MG63 (cell line): ENCODE results near the gene BCO2. TPM values are rescaled to one million over a fixed set of nuclear protein-coding genes. Genes with fewer than 3 reads are reported as not detected.

Source experiments
- DNase-seq: peaks from one replicate; pipeline ENCODE4 v3.0.0-alpha.2; 2020
- H3K27me3 ChIP-seq: fragments of 250-450 bp; sonication (Bioruptor Pico); 2 replicates; pipeline ENCODE4 v1.5.1; 2020; ENCODE audit warnings: mild to moderate bottlenecking, moderate library complexity
- H3K36me3 ChIP-seq: fragments of 250-450 bp; sonication (Bioruptor Pico); 2 replicates; pipeline ENCODE4 v1.5.1; 2020; ENCODE audit warnings: mild to moderate bottlenecking, moderate library complexity
- H3K4me3 ChIP-seq: fragments of 250-450 bp; sonication (Bioruptor Pico); 2 replicates; pipeline ENCODE4 v1.5.1; 2020; ENCODE audit warnings: mild to moderate bottlenecking, moderate library complexity
- H3K9me3 ChIP-seq: fragments of 250-450 bp; sonication (Bioruptor Pico); 2 replicates; pipeline ENCODE4 v1.5.1; 2020; ENCODE audit warnings: mild to moderate bottlenecking, moderate library complexity
- total RNA-seq: library from RNA; depleted of rRNA; stranded (reverse); fragments of >200 nt; shearing (Covaris generic); gene quantifications from 2 replicates; pipeline ENCODE4 v1.2.3, GENCODE V29; 2014; ENCODE audit warnings: low replicate concordance; rRNA removed

BCO2 gene
- total RNA-seq, 1 experiment from 2014 or later = 1.1 TPM

DNA sequence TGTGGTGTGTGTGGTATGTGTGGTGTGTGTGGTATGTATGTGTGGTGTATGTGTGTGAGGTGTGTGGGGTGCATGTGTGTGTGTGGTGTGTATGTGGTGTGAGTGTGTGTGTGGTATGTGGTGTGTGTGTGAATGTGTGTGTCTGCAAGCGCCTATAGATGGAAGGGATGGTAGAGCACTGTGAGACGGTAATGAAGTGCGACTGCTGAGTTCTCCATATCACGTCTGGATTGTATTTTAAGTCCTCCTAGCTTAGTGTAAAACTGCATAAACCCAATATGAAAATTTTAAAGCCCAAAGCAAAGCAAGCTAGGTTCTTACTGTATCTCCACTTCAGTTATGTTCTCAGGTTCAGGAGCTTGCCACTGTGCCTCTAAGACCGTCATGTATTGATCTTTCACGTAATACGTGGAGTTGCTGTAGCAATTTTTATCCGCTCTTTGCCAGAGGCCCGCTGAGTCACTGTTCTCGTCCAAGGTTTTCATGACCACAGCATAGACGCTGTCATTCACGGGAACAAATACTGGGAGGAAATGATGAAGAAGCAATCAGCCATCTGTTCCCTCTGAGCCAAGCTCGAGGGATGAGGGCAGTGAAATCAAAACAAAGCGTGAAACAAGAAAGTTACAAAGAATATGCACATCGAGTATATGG lies 79.9 kb downstream of the BCO2 start:
- Histone ChIP-seq H3K4me3 (no peak overlapping the region), H3K36me3 (no peaks in the 10 kb centered on the region), H3K9me3 (no peaks in the 10 kb centered on the region), H3K27me3 (no peaks in the 10 kb centered on the region)
- peak; percentile 77 for DNase-seq

DNA sequence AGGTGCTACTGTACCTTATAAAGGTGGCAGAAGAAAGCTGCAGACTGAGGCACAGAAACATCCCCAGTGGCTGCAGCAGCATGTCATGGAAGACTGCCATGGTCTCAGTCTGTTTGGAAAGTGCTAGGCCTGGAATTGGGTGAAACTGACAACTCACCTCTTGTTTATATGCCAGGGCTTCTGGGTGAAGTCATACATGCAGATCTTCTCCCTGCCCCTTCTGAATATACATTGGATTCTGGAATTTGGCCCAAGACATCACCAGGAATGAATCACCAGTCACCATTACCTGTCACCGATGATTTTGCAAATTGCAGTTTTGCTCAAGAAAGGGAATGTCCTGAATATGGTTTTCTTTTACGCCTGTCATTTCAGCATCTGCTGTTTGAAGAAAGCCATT lies 85.2 kb downstream of the BCO2 start, which contains the start of gene PLET1:
TSS of gene PLET1 (minus strand) at position 371 of the 400 bp plus-strand sequence. CDS start at position 100, 271 bp downstream.
- peak; percentile 12 for DNase-seq

DNA sequence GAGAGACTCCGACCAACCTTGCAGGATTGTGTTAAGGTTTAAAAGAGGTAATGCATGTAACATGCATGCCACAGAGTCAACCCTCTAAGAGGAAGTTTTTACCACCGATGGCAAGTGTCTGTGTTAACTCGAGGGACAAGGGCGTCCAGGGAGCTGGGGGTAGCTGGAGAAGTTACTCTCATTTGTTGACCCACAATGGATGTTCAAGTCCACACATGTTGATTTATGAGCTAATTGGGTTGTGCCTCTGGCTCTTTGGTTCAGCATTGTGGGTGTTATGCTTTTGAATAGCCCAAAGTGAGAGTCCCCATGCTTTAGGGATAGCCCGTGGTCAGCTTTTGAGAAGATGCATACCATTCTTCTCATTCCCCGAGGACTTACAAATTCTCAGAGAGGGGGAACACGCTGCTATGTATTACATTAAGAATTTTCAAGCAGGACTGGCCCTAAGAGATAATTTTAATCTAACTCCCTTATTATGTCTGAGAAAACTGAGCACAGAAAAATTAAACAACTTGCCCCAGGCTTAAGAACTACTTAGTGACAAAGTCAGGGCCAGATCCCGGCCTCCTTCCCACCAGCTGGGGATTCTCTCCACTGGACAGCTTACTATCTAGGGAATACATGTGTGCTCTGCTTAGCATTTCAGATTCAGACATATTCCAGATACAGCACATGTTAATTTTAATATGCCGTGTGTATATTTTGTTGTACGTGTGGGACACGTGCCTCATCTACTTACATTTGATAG lies 90.5 kb downstream of the BCO2 start:
- no peak for DNase-seq

More for the DNA sequence above, 85.2 kb downstream of the BCO2 start, which contains the start of gene PLET1:
- Histone ChIP-seq H3K27me3 (no peaks in the 10 kb centered on the region), H3K4me3 (no peak within 1 kb of the TSS), H3K36me3 (no peaks in the 10 kb centered on the region), H3K9me3 (no peaks in the 10 kb centered on the region)

DNA sequence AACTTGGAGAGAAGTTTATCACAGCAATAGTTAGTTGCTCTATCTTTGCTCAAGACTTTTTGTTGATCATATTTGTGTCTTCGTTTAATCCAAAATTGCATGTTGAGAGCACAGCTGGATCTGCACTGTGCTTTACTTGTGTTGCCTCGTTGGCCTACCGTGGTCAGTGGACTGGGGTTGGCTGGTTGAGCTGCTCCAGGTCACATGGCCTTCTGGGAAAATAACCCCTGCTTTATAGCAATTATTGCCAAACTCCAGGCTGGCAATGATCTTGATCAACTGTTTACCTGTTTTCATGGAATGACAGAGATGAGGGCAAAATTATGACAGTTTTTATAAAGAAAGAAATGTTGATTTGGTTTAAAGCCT lies 91.1 kb downstream of the BCO2 start:
- DNase-seq = no peak
- no peaks in the 10 kb centered on the region for H3K9me3 ChIP-seq

More for the DNA sequence above, 90.5 kb downstream of the BCO2 start:
- no peaks in the 10 kb centered on the region for H3K36me3 ChIP-seq
- no peak overlapping the region for H3K4me3 ChIP-seq
- H3K9me3 ChIP-seq = no peaks in the 10 kb centered on the region
- no peaks in the 10 kb centered on the region for H3K27me3 ChIP-seq

DNA sequence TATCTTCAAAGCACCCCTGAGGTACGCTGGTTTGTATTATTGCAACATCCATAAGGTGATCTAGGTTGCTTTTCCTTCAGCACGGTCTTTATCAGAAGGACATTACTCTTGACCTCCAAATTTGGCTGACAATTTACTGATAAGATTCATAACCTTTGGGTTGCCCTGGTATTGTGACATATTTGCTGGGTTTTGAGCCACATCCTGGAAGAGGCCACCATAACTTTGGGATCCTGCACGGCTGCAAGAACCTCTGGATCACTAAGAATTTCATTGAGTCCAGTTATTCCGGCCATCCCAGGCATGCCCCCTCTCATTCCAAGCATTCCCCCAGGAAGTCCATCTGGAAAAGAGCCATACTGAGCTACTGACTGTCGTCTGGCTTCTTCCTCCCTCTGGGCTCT lies 91.9 kb downstream of the BCO2 start:
- H3K27me3 ChIP-seq = no peaks in the 10 kb centered on the region
- no peaks in the 10 kb centered on the region for H3K9me3 ChIP-seq
- no peak for DNase-seq
- H3K4me3 ChIP-seq = no peak overlapping the region
- no peaks in the 10 kb centered on the region for H3K36me3 ChIP-seq

More for the DNA sequence above, 91.1 kb downstream of the BCO2 start:
- Histone ChIP-seq H3K4me3 (no peak overlapping the region), H3K27me3 (no peaks in the 10 kb centered on the region), H3K36me3 (no peaks in the 10 kb centered on the region)

DNA sequence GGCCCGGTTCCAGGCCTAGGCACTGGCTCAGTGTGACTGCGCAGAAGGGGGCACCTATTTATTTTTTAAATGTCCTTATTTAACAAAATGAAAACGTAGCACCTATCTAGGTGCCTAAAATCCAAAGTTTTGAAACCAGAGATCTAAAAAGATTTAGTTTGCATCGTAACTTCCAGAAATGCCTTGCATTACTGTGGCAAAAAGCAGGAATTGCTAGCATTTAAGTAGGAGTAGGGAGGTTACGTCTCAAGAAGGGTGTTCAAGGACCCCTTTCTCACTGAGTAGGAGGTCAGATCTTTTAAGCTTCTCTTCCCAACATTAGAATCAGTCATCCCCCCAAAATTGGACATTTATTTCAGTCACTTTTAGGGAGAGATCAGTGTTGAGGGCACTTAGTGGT lies 93.1 kb downstream of the BCO2 start:
- H3K36me3 ChIP-seq = no peaks in the 10 kb centered on the region
- no peaks in the 10 kb centered on the region for H3K9me3 ChIP-seq
- H3K4me3 ChIP-seq = no peak overlapping the region
- DNase-seq = no peak
- H3K27me3 ChIP-seq = no peaks in the 10 kb centered on the region

Other genes with a start within 250 kb of the BCO2 start
- 5.2 and 7.0 TPM in 2 replicates for gene DIXDC1, start 238.2 kb upstream of the BCO2 start, total RNA-seq
- gene DLAT, start 150.1 kb upstream of the BCO2 start, total RNA-seq = 33.1 and 39.8 TPM in 2 replicates
- 4.9 and 14.6 TPM in 2 replicates for gene PIH1D2, start 101.5 kb upstream of the BCO2 start, total RNA-seq
- 27.8 and 56.9 TPM in 2 replicates for gene NKAPD1, start 101.2 kb upstream of the BCO2 start, total RNA-seq
- 38.3 and 47.0 TPM in 2 replicates for gene TIMM8B, start 88.8 kb upstream of the BCO2 start, total RNA-seq
- gene SDHD, start 88.6 kb upstream of the BCO2 start, total RNA-seq = 188 and 203 TPM in 2 replicates
- 73.8 and 92.8 TPM in 2 replicates for gene IL18, start 11.4 kb upstream of the BCO2 start, total RNA-seq
- not detected in 2 replicates for gene TEX12, start 8.1 kb upstream of the BCO2 start, total RNA-seq
- gene PTS, start 50.9 kb downstream of the BCO2 start, total RNA-seq = 64.0 and 98.2 TPM in 2 replicates
- gene PLET1, start 85.3 kb downstream of the BCO2 start, total RNA-seq = not detected in 2 replicates